Mononuclear cell (primary cell): ENCODE measurements around the gene KIAA0319L. TPM values are rescaled to one million over a fixed set of nuclear protein-coding genes. Genes with fewer than 3 reads are reported as not detected.

Experiments used
- H3K27me3 ChIP-seq: 2 replicates; pipeline ENCODE4 v1.6.0; 2011; ENCODE audit warnings: low read length, control low read depth; ENCODE audit not compliant: insufficient read depth
- H3K4me1 ChIP-seq: 2 replicates; pipeline ENCODE4 v1.5.1; 2011; ENCODE audit warnings: mild to moderate bottlenecking, low read length, control low read depth; ENCODE audit not compliant: insufficient read depth
- H3K4me3 ChIP-seq: 2 replicates; pipeline ENCODE4 v1.5.1; 2011; ENCODE audit warnings: mild to moderate bottlenecking, low read length, moderate library complexity
- H3K9me3 ChIP-seq: 2 replicates; pipeline ENCODE4 v1.5.1; 2011; ENCODE audit warnings: low read depth, mild to moderate bottlenecking, control low read depth, low read length
- total RNA-seq: library from RNA; depleted of rRNA; stranded (reverse); fragments of >200 nt; gene quantifications from one replicate; pipeline ENCODE4 v1.2.3, GENCODE V29; 2012

KIAA0319L gene
- total RNA-seq, 1 donor: 29.1 TPM

DNA sequence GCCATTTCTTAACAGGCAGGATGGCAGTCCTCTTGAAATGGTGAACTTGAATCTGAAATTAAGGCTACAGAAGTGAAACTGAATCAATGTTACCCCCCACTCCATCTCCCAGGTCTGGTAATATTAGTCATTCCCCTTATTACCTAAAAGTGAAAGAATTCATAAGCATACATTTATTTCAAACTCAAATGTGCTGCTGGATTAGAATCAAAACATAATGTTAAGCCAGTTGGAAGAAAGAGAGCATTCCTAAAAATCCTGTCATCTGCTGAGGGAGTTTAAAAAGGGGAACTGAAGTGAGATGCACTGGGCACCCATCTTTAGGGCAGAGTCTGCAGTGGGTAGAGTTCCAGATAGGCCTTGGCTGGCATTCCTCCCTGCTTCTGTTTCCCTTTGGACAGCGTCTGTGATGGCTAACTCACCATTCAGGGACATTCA, 17.4 kb downstream of the KIAA0319L start:
- no peak overlapping the region for H3K4me3 ChIP-seq
- H3K9me3 ChIP-seq: no peaks in the 10 kb centered on the region
- peaks cover 61% of the 10 kb centered on the region for H3K4me1 ChIP-seq
- H3K27me3 ChIP-seq: no peaks in the 10 kb centered on the region

DNA sequence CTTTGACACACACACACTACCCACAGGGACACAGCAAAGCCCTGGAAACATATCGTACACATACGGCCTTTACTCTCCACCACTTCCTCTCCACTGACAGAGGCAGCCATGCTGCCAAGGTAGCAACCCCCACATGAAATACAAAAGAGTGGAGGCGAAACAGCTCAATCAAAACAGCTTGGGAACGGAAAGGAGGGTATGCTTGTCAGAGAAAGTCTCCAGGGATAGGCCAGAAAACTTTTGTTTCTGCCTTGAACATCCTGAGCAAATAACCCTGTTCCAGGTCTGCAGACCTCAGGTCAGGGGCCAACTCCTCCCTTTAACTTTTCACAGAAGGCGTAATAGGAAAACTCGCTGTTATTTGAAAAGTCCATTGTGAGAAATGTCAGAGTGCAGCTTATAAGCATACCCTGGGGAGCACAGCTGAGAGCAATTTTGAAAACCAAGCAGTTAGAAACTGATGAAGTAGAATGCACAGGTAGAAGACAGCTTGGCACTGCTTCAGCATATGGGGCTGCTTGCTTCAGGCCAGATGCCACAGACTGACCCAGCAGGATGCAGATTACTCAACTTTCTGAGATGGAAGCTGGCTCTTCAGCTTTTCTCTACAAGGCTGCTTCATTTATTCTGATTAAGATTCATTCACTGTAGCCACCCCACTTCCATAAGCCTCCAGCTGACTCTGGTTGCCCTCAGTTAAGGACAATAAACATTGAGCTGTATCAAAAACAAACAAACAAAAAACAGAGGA, 18.0 kb downstream of the KIAA0319L start:
- no peak overlapping the region for H3K4me3 ChIP-seq
- H3K4me1 ChIP-seq: peaks cover 55% of the 10 kb centered on the region
- H3K27me3 ChIP-seq: no peaks in the 10 kb centered on the region

DNA sequence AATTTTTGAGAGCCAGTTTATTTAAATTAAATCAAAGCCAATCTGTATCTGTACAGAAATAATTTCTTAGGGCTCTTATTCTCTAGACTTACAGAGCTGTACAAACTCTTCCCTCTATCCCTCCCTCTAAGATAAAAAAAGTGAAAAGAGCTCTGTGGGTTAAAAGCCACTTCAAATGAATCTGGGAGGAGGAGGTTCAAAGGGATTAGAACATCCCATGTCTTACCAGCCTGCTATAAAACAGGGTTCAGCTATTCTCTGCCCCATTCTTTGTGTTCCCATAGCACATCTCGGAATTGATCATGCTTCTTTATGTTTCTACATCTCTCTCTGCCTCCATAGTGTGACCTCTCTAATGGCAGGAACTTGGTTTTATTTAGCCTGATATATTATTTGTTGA, 19.4 kb downstream of the KIAA0319L start:
- Histone ChIP-seq H3K4me1 (peaks cover 48% of the 10 kb centered on the region), H3K27me3 (no peaks in the 10 kb centered on the region), H3K9me3 (no peaks in the 10 kb centered on the region), H3K4me3 (no peak overlapping the region)

More for the DNA sequence above, 18.0 kb downstream of the KIAA0319L start:
- no peaks in the 10 kb centered on the region for H3K9me3 ChIP-seq

GRCh38 chr1:35536556-35537162, 20.5 kb downstream of the KIAA0319L start:
- Histone ChIP-seq H3K27me3 (no peaks in the 10 kb centered on the region), H3K4me3 (no peak overlapping the region), H3K9me3 (no peaks in the 10 kb centered on the region), H3K4me1 (peaks cover 38% of the 10 kb centered on the region)

GRCh38 chr1:35535243-35535642, 22.0 kb downstream of the KIAA0319L start:
- peaks cover 24% of the 10 kb centered on the region for H3K4me1 ChIP-seq
- no peak overlapping the region for H3K4me3 ChIP-seq
- no peaks in the 10 kb centered on the region for H3K9me3 ChIP-seq

DNA sequence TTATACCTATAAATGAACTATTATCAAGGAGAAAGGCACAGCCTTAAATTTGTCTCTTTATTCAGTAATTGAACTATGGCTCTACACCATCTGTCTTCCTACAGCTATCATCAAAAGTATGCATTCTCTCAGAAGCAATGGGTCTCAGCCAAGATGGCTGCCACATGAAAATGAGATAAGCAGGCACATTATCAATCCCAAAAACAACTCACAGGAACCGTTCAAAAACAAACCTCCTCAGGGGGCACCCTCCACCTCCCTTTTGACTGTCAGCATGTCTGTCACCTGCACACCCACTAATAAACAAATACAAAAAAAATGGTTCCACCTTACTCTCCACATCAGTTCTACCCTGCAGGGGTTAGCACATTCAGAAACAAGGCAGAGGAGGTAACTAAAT, 23.6 kb downstream of the KIAA0319L start:
- no peaks in the 10 kb centered on the region for H3K27me3 ChIP-seq
- peaks cover 8% of the 10 kb centered on the region for H3K4me1 ChIP-seq
- H3K4me3 ChIP-seq: no peak overlapping the region
- peaks cover 8% of the 10 kb centered on the region for H3K9me3 ChIP-seq

More at GRCh38 chr1:35535243-35535642, 22.0 kb downstream of the KIAA0319L start:
- H3K27me3 ChIP-seq: no peaks in the 10 kb centered on the region

GRCh38 chr1:35532497-35533223, 24.5 kb downstream of the KIAA0319L start:
- Histone ChIP-seq H3K27me3 (no peaks in the 10 kb centered on the region), H3K4me1 (no peaks in the 10 kb centered on the region), H3K4me3 (no peak overlapping the region), H3K9me3 (peaks cover 8% of the 10 kb centered on the region)

GRCh38 chr1:35531368-35531767, 25.8 kb downstream of the KIAA0319L start:
- Histone ChIP-seq H3K9me3 (peaks cover 8% of the 10 kb centered on the region), H3K4me1 (no peaks in the 10 kb centered on the region), H3K4me3 (no peak overlapping the region), H3K27me3 (no peaks in the 10 kb centered on the region)

DNA sequence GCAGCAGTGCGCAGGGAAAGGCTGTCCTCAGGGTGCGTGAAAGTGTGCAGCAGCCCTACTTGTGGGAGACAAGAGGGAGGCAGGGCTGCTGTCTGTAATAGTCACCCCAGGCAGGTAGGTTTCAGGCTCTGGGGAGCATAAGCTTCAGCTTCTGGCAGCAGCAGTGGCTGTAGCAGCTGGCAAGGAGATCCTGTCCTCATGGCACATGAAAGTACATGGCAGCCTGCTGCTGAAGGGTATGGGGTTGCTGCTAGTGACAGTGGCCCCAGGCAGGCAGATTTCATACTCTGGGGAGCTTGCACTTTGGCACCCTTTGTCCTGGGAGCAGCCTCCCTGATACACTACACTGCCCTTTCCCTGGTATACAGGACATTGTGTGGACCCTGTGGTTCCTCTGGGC, 26.3 kb downstream of the KIAA0319L start:
- Histone ChIP-seq H3K4me1 (no peaks in the 10 kb centered on the region), H3K27me3 (no peaks in the 10 kb centered on the region), H3K4me3 (no peak overlapping the region), H3K9me3 (peaks cover 8% of the 10 kb centered on the region)

DNA sequence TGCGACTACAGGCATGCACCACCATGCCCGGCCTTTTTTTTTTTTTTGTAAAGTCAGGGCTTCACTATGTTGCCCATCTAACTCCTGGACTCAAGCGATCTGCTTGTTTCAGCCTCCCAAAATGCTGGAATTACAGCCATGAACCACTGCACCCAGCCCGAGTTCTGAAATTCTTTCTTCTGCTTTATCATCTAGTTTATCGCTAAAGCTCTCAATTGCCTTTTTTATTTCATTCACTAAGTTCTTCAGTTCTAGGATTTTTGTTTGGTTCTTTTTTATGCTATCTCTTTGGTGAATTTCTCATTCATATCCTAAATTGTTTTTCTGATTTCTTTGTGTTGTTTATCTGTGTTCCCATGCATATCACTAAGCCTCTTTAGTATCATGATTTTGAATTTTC, 27.0 kb downstream of the KIAA0319L start:
- Histone ChIP-seq H3K4me3 (no peak overlapping the region), H3K4me1 (no peaks in the 10 kb centered on the region), H3K9me3 (peaks cover 8% of the 10 kb centered on the region), H3K27me3 (no peaks in the 10 kb centered on the region)

DNA sequence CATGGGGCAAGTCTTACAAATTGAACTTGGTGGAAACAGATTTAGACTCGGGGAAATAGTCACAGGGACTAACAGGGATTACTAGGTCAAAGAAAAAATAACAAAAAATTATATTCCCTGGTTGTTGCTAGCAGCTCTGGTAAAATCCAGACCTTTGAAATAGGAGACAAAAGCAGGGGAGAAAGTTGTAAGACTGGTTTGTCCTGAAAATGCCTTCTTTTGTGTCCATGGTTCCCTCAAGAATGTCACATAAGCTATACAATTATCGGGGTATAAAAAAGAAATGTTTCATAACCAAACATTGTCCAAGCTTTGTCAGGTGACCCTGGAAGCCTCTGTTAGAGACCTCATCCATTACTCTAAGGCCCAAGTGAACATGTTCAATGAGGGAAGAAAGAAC, 33.1 kb downstream of the KIAA0319L start:
- Histone ChIP-seq H3K9me3 (peaks cover 5% of the 10 kb centered on the region), H3K27me3 (no peaks in the 10 kb centered on the region), H3K4me3 (no peak overlapping the region), H3K4me1 (no peaks in the 10 kb centered on the region)

DNA sequence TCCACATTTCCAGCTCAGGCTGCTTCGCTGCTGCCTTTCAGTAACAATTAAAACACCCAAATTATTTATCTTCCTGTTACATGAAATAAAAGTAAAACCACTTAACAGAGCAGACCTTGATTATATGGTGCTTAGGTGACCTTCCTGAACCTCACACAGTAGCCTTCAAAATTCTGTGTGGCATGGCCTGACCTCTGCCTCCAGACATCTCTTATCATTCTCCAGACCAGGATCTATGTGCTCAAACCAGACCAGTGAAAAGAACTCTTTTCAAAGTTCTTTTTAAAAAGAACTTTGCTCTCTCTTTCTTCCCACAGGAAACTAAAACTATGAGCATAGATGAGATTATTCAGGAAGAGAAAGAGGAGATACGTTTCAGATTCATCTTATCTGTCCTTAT, 37.8 kb downstream of the KIAA0319L start:
- no peaks in the 10 kb centered on the region for H3K4me1 ChIP-seq
- H3K27me3 ChIP-seq: no peaks in the 10 kb centered on the region
- no peaks in the 10 kb centered on the region for H3K9me3 ChIP-seq
- no peak overlapping the region for H3K4me3 ChIP-seq

DNA sequence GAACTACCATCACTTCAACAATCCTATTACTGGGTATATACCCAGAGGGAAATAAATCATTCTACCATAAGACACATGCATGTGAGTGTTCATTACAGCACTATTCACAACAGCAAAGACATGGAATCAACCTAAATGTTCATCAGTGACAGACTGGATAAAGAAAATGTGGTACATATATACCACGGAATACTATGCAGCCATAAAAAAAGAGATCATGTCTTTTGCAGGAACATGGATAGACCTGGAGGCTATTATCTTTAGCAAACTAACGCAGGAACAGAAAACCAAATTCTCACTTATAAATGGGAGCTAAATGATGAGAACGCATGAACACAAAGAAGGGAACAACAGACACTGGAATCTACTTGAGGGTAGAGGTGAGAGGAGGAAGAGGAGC, 39.0 kb downstream of the KIAA0319L start:
- Histone ChIP-seq H3K27me3 (no peaks in the 10 kb centered on the region), H3K9me3 (no peaks in the 10 kb centered on the region), H3K4me1 (no peaks in the 10 kb centered on the region), H3K4me3 (no peak overlapping the region)

GRCh38 chr1:35511305-35511704, 45.9 kb downstream of the KIAA0319L start:
- Histone ChIP-seq H3K4me3 (no peak overlapping the region), H3K27me3 (no peaks in the 10 kb centered on the region), H3K4me1 (peaks cover 28% of the 10 kb centered on the region), H3K9me3 (no peaks in the 10 kb centered on the region)

GRCh38 chr1:35509558-35509957, 47.6 kb downstream of the KIAA0319L start:
- Histone ChIP-seq H3K27me3 (no peaks in the 10 kb centered on the region), H3K4me1 (peaks cover 36% of the 10 kb centered on the region), H3K9me3 (no peaks in the 10 kb centered on the region), H3K4me3 (no peak overlapping the region)
